ENCODE data around the gene ZHX3.

GRCh38 chr20:41229259-41229658 is 88.3 kb downstream of the ZHX3 start:
- TF ChIP-seq, protein P1, sequence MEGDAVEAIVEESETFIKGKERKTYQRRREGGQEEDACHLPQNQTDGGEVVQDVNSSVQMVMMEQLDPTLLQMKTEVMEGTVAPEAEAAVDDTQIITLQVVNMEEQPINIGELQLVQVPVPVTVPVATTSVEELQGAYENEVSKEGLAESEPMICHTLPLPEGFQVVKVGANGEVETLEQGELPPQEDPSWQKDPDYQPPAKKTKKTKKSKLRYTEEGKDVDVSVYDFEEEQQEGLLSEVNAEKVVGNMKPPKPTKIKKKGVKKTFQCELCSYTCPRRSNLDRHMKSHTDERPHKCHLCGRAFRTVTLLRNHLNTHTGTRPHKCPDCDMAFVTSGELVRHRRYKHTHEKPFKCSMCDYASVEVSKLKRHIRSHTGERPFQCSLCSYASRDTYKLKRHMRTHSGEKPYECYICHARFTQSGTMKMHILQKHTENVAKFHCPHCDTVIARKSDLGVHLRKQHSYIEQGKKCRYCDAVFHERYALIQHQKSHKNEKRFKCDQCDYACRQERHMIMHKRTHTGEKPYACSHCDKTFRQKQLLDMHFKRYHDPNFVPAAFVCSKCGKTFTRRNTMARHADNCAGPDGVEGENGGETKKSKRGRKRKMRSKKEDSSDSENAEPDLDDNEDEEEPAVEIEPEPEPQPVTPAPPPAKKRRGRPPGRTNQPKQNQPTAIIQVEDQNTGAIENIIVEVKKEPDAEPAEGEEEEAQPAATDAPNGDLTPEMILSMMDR (IDR thresholded peaks at IDR 0.05) = no peak
- TF ChIP-seq ZFX (IDR thresholded peaks at IDR 0.05; ENCODE audit: borderline replicate concordance) = no peak

Data from 22Rv1 (cell line).